ENCODE measurements around the gene CCDC171. TPM values are rescaled to one million over a fixed set of nuclear protein-coding genes. Genes with fewer than 3 reads are reported as not detected.

The CCDC171 gene
- total RNA-seq, 1 experiment from 2014 or later, result 2.4 TPM

- Histone ChIP-seq H2AK5ac (ENCODE audit: insufficient read length, low read length) (no peak overlapping the region), H3K79me1 (ENCODE audit: insufficient read depth, low read depth, low read length, poor library complexity, severe bottlenecking) (no peaks in the 10 kb centered on the region), H3K4me1 (ENCODE audit: insufficient read depth, low read length) (no peaks in the 10 kb centered on the region), H4K8ac (replicated peaks; ENCODE audit: insufficient read length, low read depth, low read length) (no peak overlapping the region), H3K4ac (ENCODE audit: low read depth, low read length) (no peak overlapping the region), H3K56ac (ENCODE audit: insufficient read length, low read depth, low read length) (no peak overlapping the region), H2BK5ac (ENCODE audit: insufficient read length, low read length) (no peak overlapping the region), H3K9ac (ENCODE audit: extremely low read depth, insufficient read length, low read length) (no peak overlapping the region), H3K23ac (ENCODE audit: insufficient read length, low read depth, low read length) (no peak overlapping the region), H2AFZ (ENCODE audit: low read length) (no peak overlapping the region), H3K9me3 (ENCODE audit: control insufficient read depth, low read depth, low read length) (peaks cover 14% of the 10 kb centered on the region), H3K14ac (ENCODE audit: insufficient read depth, low read length) (no peak overlapping the region), H2BK15ac (ENCODE audit: low read depth, low read length) (no peak overlapping the region), H2BK20ac (ENCODE audit: low read depth, low read length, poor library complexity, severe bottlenecking) (no peak overlapping the region), H3K27me3 (ENCODE audit: insufficient read depth, low read length) (no peaks in the 10 kb centered on the region), H2BK12ac (ENCODE audit: insufficient read length, low read depth, low read length) (no peak overlapping the region), H3T11ph (ENCODE audit: low read length) (no peak overlapping the region), H2BK120ac (ENCODE audit: low read depth, low read length, poor library complexity, severe bottlenecking) (no peak overlapping the region), H3K79me2 (ENCODE audit: insufficient read depth, low read length) (no peaks in the 10 kb centered on the region), H4K20me1 (ENCODE audit: control insufficient read depth, insufficient read depth, insufficient read length) (no peaks in the 10 kb centered on the region), H3K27ac (ENCODE audit: insufficient read length, low read depth, low read length) (no peak overlapping the region), H4K91ac (ENCODE audit: insufficient read length, low read depth, low read length) (no peak overlapping the region), H4K5ac (ENCODE audit: insufficient read length, low read depth, low read length) (no peak overlapping the region), H3K18ac (ENCODE audit: insufficient read length, low read depth, low read length) (no peak overlapping the region), H3K23me2 (ENCODE audit: insufficient read length, low read depth, low read length, poor library complexity, severe bottlenecking) (no peaks in the 10 kb centered on the region), H3K4me2 (ENCODE audit: insufficient read depth, insufficient read length, low read length) (no peak overlapping the region)
- Mint-ChIP-seq H3K36me3 (ENCODE audit: insufficient read depth in 1 of 3, low read depth in 3 of 3) (peaks cover 18 to 20% (median 19%) of the 10 kb centered on the region in 3 experiments), H3K4me1 (no peaks in the 10 kb centered on the region), H3K27me3 (ENCODE audit: low read depth) (no peaks in the 10 kb centered on the region), H3K9me3 (peaks cover 28 to 35% of the 10 kb centered on the region in 2 experiments), H3K4me3 (no peak overlapping the region), H3K27ac (no peak overlapping the region)
- no CpG with 5 or more reads among the region's 2 CpGs for WGBS (ENCODE audit: extremely low coverage, insufficient read length, low lambda C conversion rate)
- no peak for TF ChIP-seq CTCF (conservative IDR thresholded peaks at IDR 0.05)
- no peak for DNase-seq
Measured at GRCh38 chr9:15813076-15813475, 260.2 kb downstream of the CCDC171 start.

Measured in H9 (cell line).